Measurements from ENCODE around the gene TSHZ1. TPM values are rescaled to one million over a fixed set of nuclear protein-coding genes. Genes with fewer than 3 reads are reported as not detected.

Gene TSHZ1
- polyA plus RNA-seq, 1 experiment = 23.9 TPM

GRCh38 chr18:75330308-75330707, 119.7 kb downstream of the TSHZ1 start:
- no peak for TF ChIP-seq CTCF (IDR thresholded peaks at IDR 0.05; ENCODE audit: insufficient read depth, low read depth, low read length)
- POLR2A ChIA-PET = no interaction called here
- CTCF ChIA-PET = interaction anchor here (0.6 kb wide), 1 partner anchor 634 kb away, joined by 3 read pairs; no protein-coding TSS in a partner anchor
- no peaks in the 10 kb centered on the region for H3K36me3 ChIP-seq (ENCODE audit: control insufficient read depth, insufficient read depth, low read length)
- no peak overlapping the region for H3K4me3 ChIP-seq (ENCODE audit: low read depth, low read length)
- no peak for DNase-seq (ENCODE audit: low read depth)
- no peaks in the 10 kb centered on the region; the same call in 1 of the 2 replicates for H3K27me3 ChIP-seq (ENCODE audit: control insufficient read depth, insufficient read depth, low read length)

GRCh38 chr18:75334869-75335268, 124.3 kb downstream of the TSHZ1 start:
- ChIA-PET CTCF (no interaction called here), POLR2A (no interaction called here)
- TF ChIP-seq CTCF (IDR thresholded peaks at IDR 0.05; ENCODE audit: insufficient read depth, low read depth, low read length) = no peak
- Histone ChIP-seq H3K27me3 (ENCODE audit: control insufficient read depth, insufficient read depth, low read length) (no peaks in the 10 kb centered on the region), H3K36me3 (ENCODE audit: control insufficient read depth, insufficient read depth, low read length) (no peaks in the 10 kb centered on the region), H3K4me3 (ENCODE audit: low read depth, low read length) (no peak overlapping the region)
- no peak for DNase-seq (ENCODE audit: low read depth)

- TF ChIP-seq CTCF (IDR thresholded peaks at IDR 0.05; ENCODE audit: insufficient read depth, low read depth, low read length) = no peak
- Histone ChIP-seq H3K36me3 (ENCODE audit: control insufficient read depth, insufficient read depth, low read length) (no peaks in the 10 kb centered on the region), H3K27me3 (ENCODE audit: control insufficient read depth, insufficient read depth, low read length) (no peaks in the 10 kb centered on the region), H3K4me3 (ENCODE audit: low read depth, low read length) (no peak overlapping the region)
- POLR2A ChIA-PET = no interaction called here
- DNase-seq (ENCODE audit: low read depth) = no peak
- CTCF ChIA-PET = no interaction called here
Measured at GRCh38 chr18:75335511-75335910, 124.9 kb downstream of the TSHZ1 start.

- no peak for TF ChIP-seq CTCF (IDR thresholded peaks at IDR 0.05; ENCODE audit: insufficient read depth, low read depth, low read length)
- ChIA-PET POLR2A (no interaction called here), CTCF (interaction anchor here (0.6 to 0.7 kb wide), 2 partner anchors 190 to 574 kb away, joined by 3 read pairs; no protein-coding TSS in a partner anchor)
Measured at GRCh38 chr18:75336767-75337166, 126.2 kb downstream of the TSHZ1 start.

GRCh38 chr18:75337348-75337747, 126.8 kb downstream of the TSHZ1 start:
- Histone ChIP-seq H3K4me3 (ENCODE audit: low read depth, low read length) (no peak overlapping the region), H3K27me3 (ENCODE audit: control insufficient read depth, insufficient read depth, low read length) (no peaks in the 10 kb centered on the region), H3K36me3 (ENCODE audit: control insufficient read depth, insufficient read depth, low read length) (no peaks in the 10 kb centered on the region)
- CTCF ChIA-PET = no interaction called here
- POLR2A ChIA-PET = no interaction called here
- no peak for TF ChIP-seq CTCF (IDR thresholded peaks at IDR 0.05; ENCODE audit: insufficient read depth, low read depth, low read length)
- no peak for DNase-seq (ENCODE audit: low read depth)

More at GRCh38 chr18:75336767-75337166, 126.2 kb downstream of the TSHZ1 start:
- H3K36me3 ChIP-seq (ENCODE audit: control insufficient read depth, insufficient read depth, low read length) = no peaks in the 10 kb centered on the region
- no peaks in the 10 kb centered on the region for H3K27me3 ChIP-seq (ENCODE audit: control insufficient read depth, insufficient read depth, low read length)
- DNase-seq (ENCODE audit: low read depth) = no peak
- H3K4me3 ChIP-seq (ENCODE audit: low read depth, low read length) = no peak overlapping the region

All from BJ (cell line).